Hematopoietic multipotent progenitor cell treated with erythropoietin and hydrocortisone succinate and interleukin-3 and kit ligand, for 8 days (in vitro differentiated cells): ENCODE data around the gene LRRN3.
"Not testable (repeated sequence)": the region's sequence is repeated elsewhere in the genome, so short reads cannot be mapped to it uniquely, and the experiment has no call there.

Experiments used
- DNase-seq: peaks from one replicate; pipeline ENCODE4 v3.0.0-alpha.2; 2015

Gene LRRN3

DNA sequence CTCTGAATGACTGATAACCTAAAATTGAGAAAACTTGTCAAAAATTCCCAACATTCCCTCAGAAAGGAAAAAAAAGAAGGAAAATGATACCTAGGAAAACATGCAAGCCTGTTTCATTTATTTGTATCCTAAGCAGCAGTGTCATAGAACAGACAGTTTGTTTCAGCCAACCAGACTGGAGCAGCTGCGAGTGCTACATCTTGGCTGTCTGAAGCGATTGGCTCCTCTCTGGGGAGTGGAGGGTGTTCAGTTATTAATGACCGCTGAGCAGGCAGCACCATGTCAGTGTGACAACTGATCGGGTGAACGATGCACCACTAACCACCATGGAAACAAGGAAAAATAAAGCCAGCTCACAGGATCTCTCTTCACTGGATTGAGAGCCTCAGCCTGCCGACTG lies at the start of gene LRRN3:
Gene LRRN3 (plus strand): TSS at position 282 of the 400 bp plus-strand sequence. CDS start 31,646 bp downstream, outside the sequence.
- no peak for DNase-seq

GRCh38 chr7:111041577-111041976 lies 49.4 kb upstream of the LRRN3 start:
- DNase-seq: no peak

DNA sequence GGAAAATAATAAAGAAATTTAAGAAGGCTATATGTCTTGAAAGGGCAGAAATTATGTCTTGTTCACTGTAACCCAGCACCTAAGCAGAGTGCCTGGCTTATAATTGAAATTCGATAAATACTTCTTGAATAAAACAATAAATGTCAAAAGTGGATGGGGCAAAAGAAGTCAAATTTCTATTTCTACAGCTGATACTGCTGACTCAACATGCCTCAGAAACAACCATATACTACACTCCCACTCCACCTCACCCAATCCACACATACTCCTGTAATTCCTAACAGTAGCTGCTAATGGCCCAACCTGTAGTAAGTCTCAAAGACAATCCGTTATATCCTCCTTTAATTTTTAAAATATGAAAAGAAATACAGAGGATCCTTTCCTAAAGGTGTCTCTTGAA lies 48.1 kb upstream of the LRRN3 start:
- DNase-seq: no peak

- no peak for DNase-seq
Measured at GRCh38 chr7:111043561-111043960, 47.4 kb upstream of the LRRN3 start.

- no peak for DNase-seq
Measured at GRCh38 chr7:111045449-111045848, 45.5 kb upstream of the LRRN3 start.

DNA sequence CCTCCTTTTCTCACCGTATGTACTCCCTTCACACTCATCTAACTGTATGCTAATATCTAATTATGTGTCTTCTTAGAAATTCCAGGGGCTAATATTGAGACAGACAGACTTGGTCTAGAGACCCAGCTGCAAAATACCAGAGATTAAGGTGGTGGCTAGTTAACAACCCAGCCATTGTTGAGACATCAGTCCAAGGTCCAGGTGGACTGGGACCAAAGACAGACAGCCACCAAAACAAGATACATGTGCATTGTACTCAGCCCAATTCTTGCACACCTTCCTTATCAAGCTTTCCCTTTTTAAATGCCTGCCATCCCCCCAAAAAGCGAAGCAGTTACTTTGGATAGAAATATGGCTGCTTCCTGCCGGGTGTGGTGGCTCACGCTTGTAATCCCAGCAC lies 43.3 kb upstream of the LRRN3 start:
- no peak for DNase-seq

- DNase-seq: no peak
Measured at GRCh38 chr7:111049971-111050680, 40.8 kb upstream of the LRRN3 start.

DNA sequence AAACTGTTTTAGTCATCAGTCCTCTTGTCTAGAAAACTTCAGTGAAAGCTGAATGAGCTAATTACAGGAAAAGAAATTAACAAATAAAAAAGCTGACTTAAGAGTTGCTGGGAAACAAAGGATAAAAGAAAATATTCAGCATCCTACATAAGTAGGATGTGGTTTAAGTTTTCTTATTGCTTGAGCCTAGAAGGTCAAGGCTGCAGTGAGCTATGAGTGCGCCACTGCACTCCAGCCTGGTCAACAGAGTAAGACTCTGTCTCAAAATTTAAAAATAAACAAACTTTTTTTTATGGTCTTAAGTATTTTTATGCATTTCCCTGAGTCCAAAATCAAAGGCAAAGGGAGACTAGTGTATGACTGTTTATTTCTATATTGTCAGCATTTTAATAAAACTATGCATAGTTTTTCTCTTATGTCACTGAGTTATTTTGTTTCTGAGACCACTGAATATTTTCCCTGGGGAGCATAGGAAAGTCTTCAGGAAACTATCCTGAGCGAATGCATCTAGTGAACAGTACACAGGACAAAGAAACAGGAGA lies 40.0 kb upstream of the LRRN3 start:
- no peak for DNase-seq

DNA sequence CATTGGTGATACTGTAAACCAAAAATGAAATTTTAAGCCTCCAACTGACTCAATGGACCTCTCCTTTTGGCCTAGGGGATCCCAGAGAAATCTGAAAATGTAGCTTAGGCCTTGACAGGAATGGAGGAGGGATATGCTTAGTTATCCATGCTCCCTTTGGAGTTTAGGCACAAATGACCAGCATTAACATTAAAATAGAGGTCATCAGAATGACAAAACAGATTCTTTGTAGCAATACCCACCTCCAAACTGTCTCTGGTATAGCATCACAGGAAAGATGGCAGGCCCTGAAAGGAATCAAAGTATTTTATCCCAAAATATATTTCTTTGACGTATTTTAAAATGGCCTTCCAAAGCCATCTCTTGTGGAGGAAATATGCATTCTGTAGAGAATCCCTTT lies 39.1 kb upstream of the LRRN3 start:
- DNase-seq: no peak

DNA sequence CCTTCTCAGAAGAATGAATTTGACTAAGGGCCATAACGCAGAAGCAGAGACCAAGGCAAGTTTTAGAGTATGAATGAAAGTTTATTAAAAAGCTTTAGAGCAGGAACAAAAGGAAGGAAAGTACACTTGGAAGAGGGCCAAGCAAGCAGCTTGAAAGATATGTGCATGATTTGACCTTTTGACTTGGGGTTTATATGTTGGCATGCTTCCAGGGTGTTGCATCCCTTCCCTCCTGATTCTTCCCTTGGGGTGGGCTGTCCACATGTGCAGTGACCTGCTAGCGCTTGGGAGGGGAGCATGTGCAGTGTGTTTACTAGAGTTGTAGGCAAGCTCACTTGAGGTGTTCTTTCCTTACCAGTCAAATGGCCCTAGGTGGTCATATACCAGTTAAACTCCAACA lies 37.9 kb upstream of the LRRN3 start:
- no peak for DNase-seq

DNA sequence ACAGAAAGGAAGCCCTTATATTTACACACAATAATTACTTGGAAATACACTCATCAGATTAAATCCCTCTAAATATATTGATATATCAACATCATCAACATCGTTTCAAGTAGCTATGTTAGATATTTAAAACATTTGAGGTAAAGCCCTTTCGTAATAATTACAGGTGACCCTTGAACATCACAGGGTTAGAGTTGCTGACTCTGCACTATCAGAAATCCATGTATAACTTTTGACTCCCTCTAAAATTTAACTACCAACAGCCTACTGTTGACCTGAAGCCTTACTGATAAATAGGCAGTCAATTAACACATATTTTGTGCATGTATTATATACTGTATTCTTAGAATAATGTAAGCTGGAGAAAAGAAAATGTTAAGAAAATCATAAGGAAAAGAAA lies 34.6 kb upstream of the LRRN3 start:
- DNase-seq: no peak

GRCh38 chr7:111057066-111057465 lies 33.9 kb upstream of the LRRN3 start:
- no peak for DNase-seq

DNA sequence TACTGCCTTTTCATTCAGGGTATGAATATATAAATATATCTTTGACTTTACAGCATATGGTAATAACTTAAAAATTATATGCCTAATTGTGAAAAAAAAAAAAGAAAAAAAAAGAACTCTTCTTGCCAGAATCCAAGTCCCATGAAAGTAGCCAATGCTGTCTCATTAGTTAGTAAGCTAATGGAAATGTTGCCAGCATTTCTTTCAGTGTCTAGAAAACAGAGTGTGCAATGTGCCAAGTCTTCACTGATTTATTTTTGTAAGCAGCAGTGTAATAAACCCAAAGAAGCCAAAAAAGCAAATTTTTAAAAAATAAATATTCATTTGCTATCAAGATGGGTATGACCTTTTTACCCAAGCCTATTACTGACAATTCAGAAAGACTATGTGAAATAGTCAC lies 31.1 kb upstream of the LRRN3 start:
- DNase-seq: no peak

DNA sequence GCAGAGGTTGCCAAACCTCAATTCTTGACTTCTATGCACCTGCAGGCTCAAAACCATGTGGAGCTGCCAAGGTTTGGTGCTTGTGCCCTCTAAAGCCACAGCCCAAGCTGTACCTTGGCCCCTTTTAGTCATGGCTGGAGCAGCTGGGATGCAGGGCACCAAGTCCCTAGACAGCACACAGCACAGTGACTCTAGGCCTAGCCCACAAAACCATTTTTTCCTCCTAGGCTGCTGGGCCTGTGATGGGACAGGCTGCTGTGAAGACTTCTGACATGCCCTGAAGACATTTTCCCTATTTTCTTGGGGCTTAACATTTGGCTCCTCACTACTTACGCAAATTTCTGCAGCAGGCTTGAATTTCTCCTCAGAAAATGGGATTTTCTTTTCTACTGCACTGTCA lies 27.8 kb upstream of the LRRN3 start:
- DNase-seq: no peak

GRCh38 chr7:111067251-111067650 lies 23.7 kb upstream of the LRRN3 start:
- peak; percentile 23 for DNase-seq

DNA sequence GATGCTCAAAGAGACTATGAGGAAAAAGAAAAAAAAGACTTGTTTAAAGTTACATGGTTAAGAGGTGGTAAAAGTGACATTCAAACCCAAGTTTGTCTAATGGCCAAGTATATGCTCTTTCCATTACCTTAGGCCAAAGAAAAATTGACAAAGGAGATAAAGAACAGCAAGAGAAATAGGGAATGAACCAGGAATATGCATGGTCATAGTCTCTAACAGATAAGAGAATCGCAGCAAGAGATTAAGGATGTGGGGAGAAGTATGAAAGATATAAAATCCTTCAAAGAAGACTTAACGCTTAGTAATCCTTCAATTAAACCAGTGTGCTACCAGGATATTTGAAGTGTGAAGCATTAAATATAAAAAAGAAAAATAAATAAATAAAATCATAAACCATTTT lies 23.2 kb upstream of the LRRN3 start:
- DNase-seq: no peak

DNA sequence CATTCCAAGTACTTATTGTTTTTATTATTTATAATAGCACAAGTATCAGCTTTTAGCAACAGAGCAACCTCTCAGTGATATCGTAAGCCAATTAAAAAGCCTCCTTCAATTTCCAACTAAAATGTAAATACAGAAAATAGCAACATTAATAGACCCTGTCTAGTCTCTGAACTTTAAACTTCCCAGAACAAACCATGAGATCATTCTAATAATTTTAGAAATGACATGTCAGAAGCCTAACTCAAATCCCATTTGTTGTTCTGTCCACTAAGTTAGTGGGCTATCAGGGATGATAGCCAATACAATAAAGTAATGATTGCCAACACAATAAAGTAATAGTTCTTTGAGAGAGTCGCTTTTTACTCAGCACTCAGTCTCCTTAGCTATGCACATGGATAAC lies 22.3 kb upstream of the LRRN3 start:
- DNase-seq: no peak

DNA sequence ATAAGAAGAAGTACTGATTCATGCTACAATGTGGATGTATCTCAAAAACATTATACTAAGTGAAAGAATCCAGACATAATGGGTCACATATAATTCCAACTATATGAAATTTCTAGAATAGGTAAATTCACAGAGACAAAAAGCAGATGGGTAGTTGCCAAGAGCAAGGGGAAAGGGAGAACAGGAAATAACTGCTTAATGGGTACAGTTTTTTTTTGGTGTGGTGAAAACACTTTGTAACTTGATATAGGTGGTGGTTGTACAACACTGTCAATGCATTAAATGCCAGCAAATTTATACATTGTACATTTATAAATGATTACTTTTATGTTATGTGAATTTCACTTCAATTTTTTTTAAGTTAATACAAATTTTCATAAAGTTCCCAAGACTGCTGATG lies 19.4 kb upstream of the LRRN3 start:
- DNase-seq: no peak

DNA sequence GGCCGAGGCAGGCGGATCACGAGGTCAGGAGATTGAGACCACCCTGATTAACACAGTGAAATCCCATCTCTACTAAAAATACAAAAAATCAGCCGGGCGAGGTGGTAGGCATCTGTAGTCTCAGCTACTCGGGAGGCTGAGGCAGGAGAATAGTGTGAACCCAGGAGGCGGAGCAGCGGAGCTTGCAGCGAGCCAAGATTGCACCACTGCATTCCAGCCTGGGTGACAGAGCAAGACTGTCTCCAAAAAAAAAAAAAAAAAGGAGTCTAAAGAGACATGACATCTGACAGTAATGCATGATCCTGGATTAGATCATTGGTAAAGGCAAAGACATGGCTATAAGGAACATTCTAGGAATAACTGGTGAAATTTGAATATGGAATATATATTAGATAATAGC lies 18.3 kb upstream of the LRRN3 start:
- not testable (repeated sequence) for DNase-seq

DNA sequence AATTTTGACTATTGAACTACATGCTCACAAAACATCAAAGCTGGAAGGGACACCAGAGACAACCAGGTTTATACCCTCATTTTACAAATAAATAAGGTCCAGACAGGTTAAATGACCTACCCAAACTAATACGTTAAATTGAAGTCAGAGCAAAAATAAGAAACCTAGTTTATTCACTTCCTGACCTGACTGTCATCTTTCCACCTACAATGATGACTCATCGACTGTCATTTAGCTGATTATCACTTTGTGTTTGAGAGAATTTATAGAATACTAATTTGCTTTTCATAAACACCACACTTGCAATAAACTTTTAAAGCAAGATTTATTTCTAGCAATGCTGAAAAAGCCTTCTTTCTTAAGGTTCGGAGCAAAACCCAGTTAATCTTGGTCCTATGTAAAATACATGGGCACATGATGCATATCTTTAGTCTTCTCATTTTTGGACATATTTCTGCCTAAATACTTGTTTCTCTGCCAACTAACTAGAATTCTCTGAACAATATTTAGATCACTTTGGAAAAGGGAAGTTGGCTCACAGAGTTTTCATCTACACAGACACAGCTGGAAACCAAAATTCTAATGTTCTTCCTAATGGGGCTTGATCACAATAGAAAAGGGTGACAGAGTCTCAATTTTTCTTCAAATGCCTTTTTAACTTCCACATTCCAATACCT lies 16.7 kb upstream of the LRRN3 start:
- DNase-seq: peak; percentile 29

- DNase-seq: peak; percentile 69
Measured at GRCh38 chr7:111074748-111075146, 16.2 kb upstream of the LRRN3 start.

DNA sequence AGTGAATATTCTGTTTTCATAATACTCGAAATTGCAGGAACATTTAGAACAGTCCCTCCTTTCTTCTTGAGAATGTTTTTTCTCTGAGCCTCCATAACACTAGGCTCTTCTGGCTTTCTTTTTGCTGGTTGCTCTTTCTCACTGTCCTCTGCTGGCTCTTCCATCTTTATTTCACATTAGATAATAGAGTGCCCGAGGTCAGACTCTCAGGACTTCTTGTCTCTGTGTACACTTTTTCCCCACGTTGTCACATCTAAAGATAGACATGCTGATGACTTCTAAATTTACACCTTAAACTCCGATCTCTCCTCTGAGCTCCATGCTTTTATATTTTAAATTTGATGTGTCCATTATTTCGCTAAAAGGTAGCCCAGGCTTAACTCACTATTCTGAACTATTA lies 15.4 kb upstream of the LRRN3 start:
- no peak for DNase-seq

- no peak for DNase-seq
Measured at GRCh38 chr7:111076205-111076604, 14.7 kb upstream of the LRRN3 start.

DNA sequence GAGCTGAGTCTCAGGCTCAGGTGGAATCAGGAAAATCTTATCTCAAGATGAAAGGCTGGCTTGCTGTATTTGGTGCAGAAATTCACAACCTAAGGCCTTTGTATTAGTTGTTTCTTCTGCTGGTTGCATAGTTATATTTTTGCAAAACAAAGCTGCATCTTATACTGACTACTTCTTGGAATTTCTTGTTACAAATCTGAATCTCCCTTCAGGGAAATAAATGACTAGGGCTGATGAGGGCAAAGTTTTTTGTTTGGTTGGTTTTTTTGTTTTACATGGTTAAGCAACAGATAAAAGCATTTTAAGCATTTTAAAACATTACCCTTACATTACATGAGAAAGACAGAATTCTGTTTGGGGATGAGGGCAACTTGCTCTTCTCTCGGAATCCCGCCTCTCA lies 13.9 kb upstream of the LRRN3 start:
- DNase-seq: no peak
